Panc1 (cell line): Measurements from ENCODE around the gene WWTR1. TPM values are rescaled to one million over a fixed set of nuclear protein-coding genes. Genes with fewer than 3 reads are reported as not detected.
A peak's percentile ranks its signal among the peaks of the same experiment; 100 is the strongest.

Experiments
- ATAC-seq: fragments of 200-7000 bp; cut with Tn5 transposase; 2 replicates; pipeline ENCODE4 v1.9.1; 2020; ENCODE audit warnings: mild to moderate bottlenecking, moderate library complexity
- BruUV-seq: library from RNA; stranded (reverse); fragments of 400-500 nt; replicated peaks from 2 replicates; lab custom pipeline; 2021; lab: Mats Ljungman, UMichigan
- CTCF ChIA-PET: fragments of 300-600 bp; sonication (Branson Sonifier 250); formaldehyde crosslinking; loops from one replicate; lab custom pipeline; 2022; ENCODE audit warnings: antibody characterized with exemption; lab: Charles Lee
- POLR2A ChIA-PET: fragments of 300-600 bp; sonication (Branson Sonifier 250); formaldehyde crosslinking; loops from one replicate; lab custom pipeline; 2022; ENCODE audit warnings: antibody characterized with exemption; lab: Charles Lee
- DNase-seq: peaks from one replicate; pipeline ENCODE4 v3.0.0-alpha.2; 2010; ENCODE audit warnings: low read depth, low spot score
- H3K27ac ChIP-seq: 2 replicates; pipeline ENCODE4 v1.5.1; 2011; ENCODE audit warnings: mild to moderate bottlenecking, low read length, inconsistent platforms
- H3K27me3 ChIP-seq: fragments of 200-500 bp; sonication (Bioruptor generic); 2 replicates; pipeline ENCODE4 v1.6.0; 2014; ENCODE audit warnings: low read length, inconsistent platforms; ENCODE audit not compliant: control insufficient read depth, insufficient read depth
- H3K36me3 ChIP-seq: fragments of 200-500 bp; sonication (Bioruptor generic); 2 replicates; pipeline ENCODE4 v1.5.1; 2014; ENCODE audit warnings: inconsistent platforms, mild to moderate bottlenecking, low read length, moderate library complexity; ENCODE audit not compliant: control insufficient read depth, insufficient read depth
- H3K4me1 ChIP-seq: 2 replicates; pipeline ENCODE4 v1.5.1; 2011; ENCODE audit warnings: inconsistent platforms, mild to moderate bottlenecking, low read length, moderate library complexity; ENCODE audit not compliant: control insufficient read depth, insufficient read depth
- H3K4me3 ChIP-seq, 2 experiments: 2 replicates each; pipeline ENCODE4 v1.5.1; 2011 to 2012; ENCODE audit warnings: low read depth in 2 of 2, low read length in 2 of 2, mild to moderate bottlenecking in 2 of 2, inconsistent platforms in 1 of 2, moderate library complexity in 1 of 2
- H3K9me3 ChIP-seq: fragments of 200-500 bp; sonication (Bioruptor generic); 2 replicates; pipeline ENCODE4 v1.5.1; 2014; ENCODE audit warnings: low read depth, mild to moderate bottlenecking, inconsistent platforms, low read length, moderate library complexity; ENCODE audit not compliant: control insufficient read depth, insufficient read depth
- POLR2AphosphoS5 ChIP-seq: IDR thresholded peaks from 2 replicates; pipeline ENCODE4 v1.6.1; 2012; ENCODE audit warnings: mild to moderate bottlenecking, low read depth, low read length, moderate library complexity
- SIN3A ChIP-seq: IDR thresholded peaks from 2 replicates; pipeline ENCODE4 v1.6.1; 2012; ENCODE audit warnings: low read depth, mild to moderate bottlenecking, low read length, moderate library complexity, borderline replicate concordance; ENCODE audit not compliant: insufficient read depth
- TCF7L2 ChIP-seq: IDR thresholded peaks from 2 replicates; pipeline ENCODE4 v1.6.1; 2011; ENCODE audit warnings: mild to moderate bottlenecking, low read depth, low read length, inconsistent platforms
- in situ Hi-C: cut with HindIII; loops from 2 replicates; pipeline ENCODE4 v1.10.0; 2016; ENCODE audit warnings: low sequenced_read_pairs, low pct_unique_long_range_greater_than_20kb
- intact Hi-C: fragments of 100-400 bp; cut with micrococcal nuclease; formaldehyde crosslinking; loops from one replicate; pipeline ENCODE4 v1.10.0; 2022; ENCODE audit not compliant: unreplicated experiment
- total RNA-seq: library from RNA; stranded (reverse); gene quantifications from one replicate; pipeline ENCODE4 v1.2.1, GENCODE V29; 2021; ENCODE audit not compliant: unreplicated experiment
- TF ChIP-seq, protein P1 (sequence below): fragments of 450-650 bp; IDR thresholded peaks from 2 replicates; pipeline ENCODE4 v1.5.1; 2017; ENCODE audit warnings: mild to moderate bottlenecking
- TF ChIP-seq, protein P2 (sequence below), 2 experiments: IDR thresholded peaks; 2 replicates each; pipeline ENCODE4 v1.6.1; 2011 to 2012; ENCODE audit warnings: low read depth in 2 of 2, control low read depth in 1 of 2, low read length in 1 of 2, mild to moderate bottlenecking in 1 of 2, moderate library complexity in 1 of 2; ENCODE audit not compliant: insufficient read depth in 1 of 2

Gene WWTR1
- total RNA-seq, 1 experiment from 2014 or later = 298 TPM

DNA sequence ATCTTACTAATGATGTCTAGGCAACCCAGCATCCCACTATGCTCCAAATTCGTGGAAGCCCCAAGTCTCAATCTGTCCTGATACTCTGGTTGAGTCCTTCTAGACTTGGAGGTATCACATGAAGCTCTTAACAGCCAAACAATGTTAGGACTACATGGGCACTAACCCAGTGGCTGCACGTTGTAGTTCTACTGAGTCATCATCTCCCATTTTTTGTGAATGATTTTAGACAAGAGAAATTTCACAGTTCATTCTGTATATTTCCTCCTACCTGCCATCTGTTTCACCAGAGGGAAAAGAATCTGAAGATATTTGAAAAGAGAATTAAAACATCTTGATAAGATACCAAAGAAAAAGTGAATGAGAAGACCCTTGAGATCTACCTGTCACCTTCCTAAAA, 9.8 kb upstream of the WWTR1 start:
- in situ Hi-C loops = no loop called here
- Histone ChIP-seq H3K36me3 (no peaks in the 10 kb centered on the region), H3K27me3 (no peaks in the 10 kb centered on the region), H3K4me3 (no peak overlapping the region), H3K27ac (no peak overlapping the region), H3K4me1 (peaks cover 1% of the 10 kb centered on the region; the same call in 1 of the 2 replicates), H3K9me3 (no peaks in the 10 kb centered on the region)
- intact Hi-C loops = no loop called here
- ChIA-PET POLR2A (interaction anchor here (0.7 kb wide), 1 partner anchor 75 kb away, joined by 5 read pairs; no protein-coding TSS in a partner anchor), CTCF (interaction anchor here (0.7 kb wide), 1 partner anchor 43 kb away, joined by 5 read pairs; no protein-coding TSS in a partner anchor)
- no peak for ATAC-seq
- BruUV-seq = no TSS peak
- TF ChIP-seq SIN3A = no peak
- TF ChIP-seq, protein P1, sequence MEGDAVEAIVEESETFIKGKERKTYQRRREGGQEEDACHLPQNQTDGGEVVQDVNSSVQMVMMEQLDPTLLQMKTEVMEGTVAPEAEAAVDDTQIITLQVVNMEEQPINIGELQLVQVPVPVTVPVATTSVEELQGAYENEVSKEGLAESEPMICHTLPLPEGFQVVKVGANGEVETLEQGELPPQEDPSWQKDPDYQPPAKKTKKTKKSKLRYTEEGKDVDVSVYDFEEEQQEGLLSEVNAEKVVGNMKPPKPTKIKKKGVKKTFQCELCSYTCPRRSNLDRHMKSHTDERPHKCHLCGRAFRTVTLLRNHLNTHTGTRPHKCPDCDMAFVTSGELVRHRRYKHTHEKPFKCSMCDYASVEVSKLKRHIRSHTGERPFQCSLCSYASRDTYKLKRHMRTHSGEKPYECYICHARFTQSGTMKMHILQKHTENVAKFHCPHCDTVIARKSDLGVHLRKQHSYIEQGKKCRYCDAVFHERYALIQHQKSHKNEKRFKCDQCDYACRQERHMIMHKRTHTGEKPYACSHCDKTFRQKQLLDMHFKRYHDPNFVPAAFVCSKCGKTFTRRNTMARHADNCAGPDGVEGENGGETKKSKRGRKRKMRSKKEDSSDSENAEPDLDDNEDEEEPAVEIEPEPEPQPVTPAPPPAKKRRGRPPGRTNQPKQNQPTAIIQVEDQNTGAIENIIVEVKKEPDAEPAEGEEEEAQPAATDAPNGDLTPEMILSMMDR = no peak
- no peak for TF ChIP-seq TCF7L2
- TF ChIP-seq, protein P2, sequence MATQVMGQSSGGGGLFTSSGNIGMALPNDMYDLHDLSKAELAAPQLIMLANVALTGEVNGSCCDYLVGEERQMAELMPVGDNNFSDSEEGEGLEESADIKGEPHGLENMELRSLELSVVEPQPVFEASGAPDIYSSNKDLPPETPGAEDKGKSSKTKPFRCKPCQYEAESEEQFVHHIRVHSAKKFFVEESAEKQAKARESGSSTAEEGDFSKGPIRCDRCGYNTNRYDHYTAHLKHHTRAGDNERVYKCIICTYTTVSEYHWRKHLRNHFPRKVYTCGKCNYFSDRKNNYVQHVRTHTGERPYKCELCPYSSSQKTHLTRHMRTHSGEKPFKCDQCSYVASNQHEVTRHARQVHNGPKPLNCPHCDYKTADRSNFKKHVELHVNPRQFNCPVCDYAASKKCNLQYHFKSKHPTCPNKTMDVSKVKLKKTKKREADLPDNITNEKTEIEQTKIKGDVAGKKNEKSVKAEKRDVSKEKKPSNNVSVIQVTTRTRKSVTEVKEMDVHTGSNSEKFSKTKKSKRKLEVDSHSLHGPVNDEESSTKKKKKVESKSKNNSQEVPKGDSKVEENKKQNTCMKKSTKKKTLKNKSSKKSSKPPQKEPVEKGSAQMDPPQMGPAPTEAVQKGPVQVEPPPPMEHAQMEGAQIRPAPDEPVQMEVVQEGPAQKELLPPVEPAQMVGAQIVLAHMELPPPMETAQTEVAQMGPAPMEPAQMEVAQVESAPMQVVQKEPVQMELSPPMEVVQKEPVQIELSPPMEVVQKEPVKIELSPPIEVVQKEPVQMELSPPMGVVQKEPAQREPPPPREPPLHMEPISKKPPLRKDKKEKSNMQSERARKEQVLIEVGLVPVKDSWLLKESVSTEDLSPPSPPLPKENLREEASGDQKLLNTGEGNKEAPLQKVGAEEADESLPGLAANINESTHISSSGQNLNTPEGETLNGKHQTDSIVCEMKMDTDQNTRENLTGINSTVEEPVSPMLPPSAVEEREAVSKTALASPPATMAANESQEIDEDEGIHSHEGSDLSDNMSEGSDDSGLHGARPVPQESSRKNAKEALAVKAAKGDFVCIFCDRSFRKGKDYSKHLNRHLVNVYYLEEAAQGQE (IDR thresholded peaks at IDR 0.05; ENCODE audit: insufficient read depth in 1 of 2, low read depth in 2 of 2, low read length in 1 of 2) = no peak
- no peak for TF ChIP-seq POLR2AphosphoS5
- DNase-seq = no peak

DNA sequence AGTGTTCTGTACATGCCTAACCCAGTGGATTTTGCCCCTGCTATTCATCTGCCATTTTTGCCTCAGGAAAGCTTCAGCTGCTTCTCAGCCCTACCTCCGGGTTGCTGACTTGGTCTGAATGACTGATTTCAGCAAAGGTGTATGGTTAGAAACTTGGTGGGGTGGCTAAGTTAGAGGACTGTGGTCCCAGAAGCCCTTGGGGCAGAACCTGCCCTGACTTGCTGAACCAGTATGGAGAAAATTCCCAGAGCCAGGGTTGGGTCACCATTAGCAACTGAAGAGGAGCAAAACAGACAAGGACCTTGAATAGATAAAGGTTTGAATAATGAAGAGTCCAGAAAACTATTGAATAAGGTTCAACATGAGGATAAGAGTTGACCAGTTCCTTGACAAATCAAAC, 6.1 kb upstream of the WWTR1 start:
- DNase-seq (no peak), ATAC-seq (no peak)
- H3K4me3 ChIP-seq = no peak overlapping the region
- H3K27me3 ChIP-seq = no peaks in the 10 kb centered on the region
- H3K36me3 ChIP-seq = no peaks in the 10 kb centered on the region
- H3K9me3 ChIP-seq = no peaks in the 10 kb centered on the region
- H3K27ac ChIP-seq = 0 out of 2 replicates have a peak overlapping the region, but pooled peaks have one; percentile 14
- CTCF ChIA-PET = no interaction called here
- intact Hi-C loops (no loop called here), in situ Hi-C loops (no loop called here)
- TF ChIP-seq POLR2AphosphoS5 (no peak), TCF7L2 (no peak), SIN3A (no peak)
- TF ChIP-seq, protein P2 (IDR thresholded peaks at IDR 0.05; ENCODE audit: insufficient read depth in 1 of 2, low read depth in 2 of 2, low read length in 1 of 2) = no peak
- TF ChIP-seq, protein P1 = no peak
- H3K4me1 ChIP-seq = peaks cover 30% of the 10 kb centered on the region
- no TSS peak for BruUV-seq
- POLR2A ChIA-PET = no interaction called here
